RPMI7951 (cell line): Measurements from ENCODE around the gene MINDY3. TPM values are rescaled to one million over a fixed set of nuclear protein-coding genes. Genes with fewer than 3 reads are reported as not detected.
"Not testable (repeated sequence)": the region's sequence is repeated elsewhere in the genome, so short reads cannot be mapped to it uniquely, and the experiment has no call there.

ENCODE experiments used
- DNase-seq: peaks from one replicate; pipeline ENCODE4 v3.0.0-alpha.2; 2012; ENCODE audit warnings: low read depth
- total RNA-seq: library from RNA; depleted of rRNA; stranded (reverse); fragments of >200 nt; shearing (Covaris generic); gene quantifications from 2 replicates; pipeline ENCODE4 v1.2.3, GENCODE V29; 2014

The MINDY3 gene
- total RNA-seq, 1 experiment from 2014 or later, result 35.7 TPM

DNA sequence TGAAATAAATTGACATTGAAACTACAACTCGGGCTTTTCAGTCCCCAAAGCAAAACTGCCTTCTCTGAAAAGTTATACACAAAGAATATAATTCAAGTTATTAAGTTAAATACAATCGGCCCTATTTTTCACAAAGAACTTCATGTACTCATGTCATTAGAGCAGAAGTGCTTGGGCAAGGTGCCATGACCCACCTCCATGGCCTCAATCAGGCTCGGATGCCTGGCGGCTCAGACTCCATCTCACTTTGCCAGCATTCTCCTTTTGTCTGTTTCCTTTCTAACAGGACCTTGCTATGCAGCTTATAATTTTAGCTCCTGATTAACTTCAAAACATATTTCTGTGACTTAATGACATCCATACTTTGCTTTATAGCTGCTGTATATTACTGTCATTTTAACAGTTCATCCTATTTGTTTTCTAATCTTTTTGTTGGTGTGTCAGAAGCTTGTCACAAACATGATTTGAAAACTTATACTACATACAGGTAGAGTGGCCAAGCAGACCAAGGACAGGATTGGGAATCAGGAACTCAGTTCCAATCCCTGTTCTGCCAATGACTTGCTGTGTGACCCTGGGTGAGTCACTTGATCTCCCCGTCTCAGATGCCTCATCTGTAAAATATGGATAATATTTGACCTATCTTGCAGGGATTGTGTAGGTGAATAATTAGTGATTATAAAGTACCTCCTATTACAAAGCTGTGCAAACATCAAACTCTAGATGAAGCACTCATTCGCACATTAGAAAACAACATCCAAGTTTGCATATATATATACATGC, 79.8 kb downstream of the MINDY3 start:
- DNase-seq, result no peak

DNA sequence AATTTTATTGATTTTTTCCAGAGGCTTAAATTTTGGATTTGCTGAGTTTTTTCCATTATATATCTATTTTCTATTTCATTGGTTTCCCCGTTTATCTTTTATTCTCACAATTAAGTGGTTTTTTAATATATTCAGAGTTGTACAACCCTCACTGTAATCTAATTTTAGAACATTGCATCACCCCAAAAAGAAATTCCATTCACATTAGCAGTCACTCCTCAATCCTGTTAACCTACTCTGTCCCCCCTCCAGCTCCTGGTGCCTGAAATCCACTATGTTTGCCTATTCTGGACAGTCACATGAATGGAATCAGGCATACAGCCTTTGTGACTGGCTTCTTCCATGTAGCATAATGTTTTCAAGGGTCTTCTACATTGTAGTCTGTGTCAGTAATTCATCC, 84.8 kb downstream of the MINDY3 start:
- peak; percentile 63 for DNase-seq

DNA sequence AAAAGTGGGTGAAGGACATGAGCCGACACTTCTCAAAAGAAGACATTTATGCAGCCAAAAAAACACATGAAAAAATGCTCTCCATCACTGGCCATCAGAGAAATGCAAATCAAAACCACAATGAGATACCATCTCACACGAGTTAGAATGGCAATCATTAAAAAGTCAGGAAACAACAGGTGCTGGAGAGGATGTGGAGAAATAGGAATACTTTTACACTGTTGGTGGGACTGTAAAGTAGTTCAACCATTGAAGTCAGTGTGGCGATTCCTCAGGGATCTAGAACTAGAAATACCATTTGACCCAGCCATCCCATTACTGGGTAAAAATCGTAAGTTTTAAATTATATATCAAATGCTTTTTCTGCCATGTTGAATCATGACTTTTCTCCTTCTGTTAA, 85.8 kb downstream of the MINDY3 start:
- not testable (repeated sequence) for DNase-seq

DNA sequence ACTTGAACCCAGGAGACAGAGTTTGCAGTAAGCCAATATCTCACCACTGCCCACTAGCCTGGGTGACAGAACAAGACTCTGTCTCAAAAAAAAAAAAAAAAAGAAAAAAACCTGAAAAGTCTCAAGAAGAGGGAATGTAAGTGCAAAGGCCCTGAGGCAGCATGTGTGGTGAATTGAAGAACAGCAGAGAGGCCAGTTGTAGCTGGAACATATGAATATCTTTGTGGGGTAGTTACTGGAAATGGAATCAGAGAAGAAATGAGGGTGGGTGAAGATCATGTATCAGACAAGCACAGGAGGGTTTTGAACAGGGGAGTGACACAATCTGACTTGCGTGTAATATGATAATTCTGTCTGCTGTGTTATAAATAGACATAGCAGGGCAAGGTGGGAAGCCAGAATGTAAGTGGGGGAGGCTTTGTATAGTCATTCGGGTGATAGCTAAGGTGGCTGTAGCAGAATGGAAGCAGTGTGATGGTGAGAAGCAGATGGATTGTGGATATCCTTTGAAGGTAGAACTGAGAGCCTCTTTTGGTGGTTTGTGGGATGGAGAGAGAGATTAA, 95.3 kb downstream of the MINDY3 start:
- no peak for DNase-seq

DNA sequence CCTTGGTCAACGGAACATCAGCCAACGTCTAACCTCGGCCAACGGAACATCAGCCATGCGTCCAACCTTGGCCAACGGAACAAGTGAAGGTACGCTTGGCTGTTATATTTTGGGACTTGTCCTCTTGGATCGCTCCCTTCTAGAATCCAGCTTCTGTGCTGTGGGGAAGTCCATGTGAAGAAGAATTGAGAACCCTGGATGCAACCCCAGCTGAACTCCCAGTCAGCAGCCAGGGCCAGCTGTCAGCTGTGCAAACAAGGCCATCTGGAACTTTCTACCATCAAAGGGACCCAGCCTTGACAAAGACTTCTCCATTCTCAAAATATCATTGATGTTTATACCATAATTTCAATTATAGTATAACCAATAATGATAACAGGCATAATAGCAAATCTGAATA, 97.3 kb downstream of the MINDY3 start:
- no peak for DNase-seq

DNA sequence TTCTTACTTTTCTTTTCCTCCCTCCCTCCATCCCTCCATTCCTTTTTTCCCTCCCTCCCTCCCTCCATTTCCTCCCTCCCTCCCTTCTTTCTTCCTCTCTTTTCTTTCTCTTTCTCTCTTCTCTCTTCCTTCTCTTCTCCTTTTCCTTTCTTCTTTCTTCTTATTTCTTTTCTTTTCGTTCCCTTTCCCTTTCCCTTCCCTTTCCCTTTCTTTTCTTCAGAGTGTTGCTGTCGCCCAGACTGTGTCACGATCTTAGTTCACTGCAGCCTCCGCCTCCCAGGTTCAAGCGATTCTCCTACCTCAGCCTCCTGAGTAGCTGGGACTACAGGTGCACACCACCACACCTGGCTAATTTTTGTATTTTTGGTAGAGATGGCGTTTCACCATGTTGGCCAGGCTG, 98.1 kb downstream of the MINDY3 start:
- not testable (repeated sequence) for DNase-seq

DNA sequence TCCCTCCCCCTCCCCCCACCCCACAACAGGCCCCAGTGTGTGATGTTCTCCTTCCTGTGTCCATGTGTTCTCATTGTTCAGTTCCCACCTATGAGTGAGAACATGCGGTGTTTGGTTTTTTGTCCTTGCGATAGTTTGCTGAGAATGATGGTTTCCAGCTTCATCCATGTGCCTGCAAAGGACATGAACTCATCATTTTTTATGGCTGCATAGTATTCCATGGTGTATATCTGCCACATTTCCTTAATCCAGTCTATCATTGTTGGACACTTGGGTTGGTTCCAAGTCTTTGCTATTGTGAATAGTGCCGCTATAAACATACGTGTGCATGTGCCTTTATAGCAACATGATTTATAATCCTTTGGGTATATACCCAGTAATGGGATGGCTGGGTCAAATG, 99.1 kb downstream of the MINDY3 start:
- not testable (repeated sequence) for DNase-seq

DNA sequence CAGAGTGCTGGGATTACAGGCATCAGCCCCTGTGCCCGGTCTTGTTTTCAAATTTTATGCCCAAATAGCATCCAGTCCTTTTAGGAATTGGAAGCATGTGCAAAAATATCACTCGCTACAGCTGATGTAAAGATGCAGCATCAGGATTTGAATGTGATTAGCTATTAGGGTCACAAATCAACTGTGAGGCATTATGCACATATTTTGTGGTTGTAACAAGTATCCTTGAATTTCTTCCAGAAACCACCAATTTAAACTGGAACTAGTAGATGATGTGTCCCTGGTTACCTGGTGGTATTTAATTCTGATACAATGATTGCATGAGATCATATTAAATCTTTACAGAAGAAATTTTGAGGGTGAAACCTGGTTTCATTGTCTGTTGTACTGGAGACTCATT, 99.6 kb downstream of the MINDY3 start:
- no peak for DNase-seq

DNA sequence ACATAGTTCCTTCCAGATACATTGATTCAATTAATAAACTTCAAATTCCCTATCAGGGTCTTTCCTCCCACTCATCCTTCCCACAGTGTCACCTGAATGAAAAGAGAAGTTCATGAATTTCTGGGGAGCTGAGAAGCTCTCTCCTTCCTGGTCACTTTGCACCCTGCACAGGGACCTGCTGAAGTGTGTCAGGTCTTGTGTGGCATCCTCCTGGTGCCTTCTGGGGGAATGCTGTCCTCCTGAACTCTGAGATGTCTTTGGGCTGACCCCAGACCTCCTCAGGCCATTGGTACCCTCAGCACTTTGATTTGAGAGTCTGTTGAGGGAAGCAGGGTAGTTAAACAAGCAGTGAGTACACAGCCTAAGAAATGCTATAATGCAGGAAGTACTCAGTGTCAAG, 101.0 kb downstream of the MINDY3 start:
- no peak for DNase-seq

DNA sequence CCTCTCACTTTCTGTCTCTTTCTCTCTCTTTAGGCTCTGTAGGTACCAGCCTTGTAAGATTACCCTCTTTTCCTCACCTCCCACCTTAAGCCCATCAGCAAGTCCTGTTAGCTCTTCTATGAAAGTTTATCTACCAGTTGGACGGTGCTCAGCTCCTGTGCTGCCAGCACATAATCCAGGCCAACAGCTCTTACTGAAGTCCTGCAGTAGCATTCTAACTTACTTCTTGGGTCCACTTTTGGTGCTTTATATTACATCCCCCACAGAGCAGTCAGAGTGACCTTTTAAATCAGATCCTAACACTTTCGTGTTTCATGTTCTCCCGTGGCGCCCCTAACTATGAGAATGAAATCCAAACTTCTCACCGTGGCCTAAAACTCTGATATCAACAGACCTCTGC, 101.7 kb downstream of the MINDY3 start:
- no peak for DNase-seq

DNA sequence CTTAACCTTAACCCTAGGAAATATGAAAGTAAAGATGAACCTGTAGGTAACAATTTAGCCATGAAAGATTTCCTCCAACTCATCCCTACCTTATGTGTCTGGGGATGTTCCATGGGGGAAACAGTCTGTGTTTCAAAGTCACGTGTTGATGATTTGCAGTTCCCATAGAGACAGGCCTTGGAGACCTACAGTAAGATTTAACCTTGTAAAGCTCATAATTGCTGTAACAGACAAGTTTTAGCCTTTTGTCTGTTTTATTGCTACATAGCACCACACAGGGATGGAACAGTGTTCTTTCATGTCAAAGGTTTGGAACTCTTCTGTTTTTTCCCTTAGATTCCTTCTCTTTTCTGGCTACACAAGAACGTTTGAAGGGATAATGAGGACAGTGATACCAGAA, 105.4 kb downstream of the MINDY3 start:
- DNase-seq, result no peak

DNA sequence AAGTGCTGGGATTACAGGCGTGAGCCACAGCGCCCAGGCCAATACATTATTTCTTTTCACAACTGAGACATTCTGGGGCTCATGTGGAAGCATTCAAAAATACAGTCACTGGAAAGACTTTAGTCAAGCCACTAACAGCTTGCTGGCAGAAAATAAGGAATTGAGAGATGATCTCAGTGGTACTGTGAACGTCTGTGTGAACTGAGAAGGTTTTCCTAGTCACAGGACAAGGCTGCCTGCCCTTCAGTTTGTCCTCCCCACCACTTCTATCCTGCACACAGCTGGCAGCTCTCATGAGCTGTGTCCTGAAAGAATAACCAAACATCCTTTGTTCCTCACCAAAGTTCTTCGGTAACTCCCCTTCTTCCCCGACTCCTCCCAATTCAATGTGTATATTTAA, 109.3 kb downstream of the MINDY3 start:
- no peak for DNase-seq

DNA sequence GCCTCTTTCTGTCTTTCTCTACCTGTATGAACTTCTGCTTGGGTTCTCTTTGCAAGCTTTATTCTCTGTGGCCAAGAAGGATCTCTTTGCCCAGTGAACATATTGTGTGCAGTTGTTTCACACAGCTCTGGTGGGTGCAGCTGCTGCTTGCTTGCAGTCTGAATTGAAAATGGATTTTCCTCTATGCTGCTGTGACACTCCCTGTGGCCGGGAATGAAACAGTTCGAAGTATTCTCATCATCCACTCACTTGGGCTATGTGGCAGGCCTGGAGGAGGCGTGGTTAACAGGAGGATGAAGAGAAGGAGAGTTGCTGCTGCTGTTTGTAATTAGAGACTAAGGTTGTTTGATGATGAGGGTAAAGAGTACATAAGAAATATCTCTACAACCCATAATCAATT, 112.2 kb downstream of the MINDY3 start:
- DNase-seq, result peak; percentile 12

DNA sequence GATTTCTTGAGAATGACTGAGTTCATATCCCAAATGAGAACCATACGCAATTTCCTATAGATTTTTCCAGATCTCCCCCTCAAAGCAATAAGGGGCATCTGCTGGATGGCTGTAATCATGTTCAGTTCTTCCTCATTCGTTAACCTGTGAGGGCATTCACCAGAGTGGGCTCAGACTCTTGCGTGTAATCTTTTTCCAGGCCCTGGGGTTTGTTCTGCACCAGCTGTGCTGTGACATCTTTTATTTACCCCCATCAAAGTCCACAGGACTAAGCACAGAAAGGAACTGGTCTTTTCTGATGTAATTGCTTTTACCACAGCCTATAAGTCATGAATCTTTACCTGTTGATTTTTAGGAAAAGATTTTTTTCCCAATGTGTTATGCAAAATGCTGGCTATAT, 112.7 kb downstream of the MINDY3 start:
- no peak for DNase-seq

DNA sequence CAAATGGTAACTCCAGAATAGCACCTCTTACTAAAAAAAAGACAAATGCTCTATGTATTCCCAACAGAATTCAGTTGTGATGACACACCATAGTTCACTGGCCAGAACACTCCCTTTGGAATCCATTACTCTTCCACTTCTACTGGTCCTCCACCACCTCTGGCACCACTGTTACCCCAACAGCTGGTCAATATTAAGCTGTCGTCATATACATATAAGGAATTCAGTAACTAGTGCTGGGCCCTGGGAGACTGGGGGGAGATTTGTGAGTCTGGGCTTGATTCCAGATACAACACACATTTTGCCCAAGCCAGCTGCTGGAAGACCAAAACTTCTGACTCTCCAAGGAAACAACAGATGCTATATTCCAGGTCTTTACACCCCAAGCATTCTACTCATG, 114.6 kb downstream of the MINDY3 start:
- peak; percentile 37 for DNase-seq

DNA sequence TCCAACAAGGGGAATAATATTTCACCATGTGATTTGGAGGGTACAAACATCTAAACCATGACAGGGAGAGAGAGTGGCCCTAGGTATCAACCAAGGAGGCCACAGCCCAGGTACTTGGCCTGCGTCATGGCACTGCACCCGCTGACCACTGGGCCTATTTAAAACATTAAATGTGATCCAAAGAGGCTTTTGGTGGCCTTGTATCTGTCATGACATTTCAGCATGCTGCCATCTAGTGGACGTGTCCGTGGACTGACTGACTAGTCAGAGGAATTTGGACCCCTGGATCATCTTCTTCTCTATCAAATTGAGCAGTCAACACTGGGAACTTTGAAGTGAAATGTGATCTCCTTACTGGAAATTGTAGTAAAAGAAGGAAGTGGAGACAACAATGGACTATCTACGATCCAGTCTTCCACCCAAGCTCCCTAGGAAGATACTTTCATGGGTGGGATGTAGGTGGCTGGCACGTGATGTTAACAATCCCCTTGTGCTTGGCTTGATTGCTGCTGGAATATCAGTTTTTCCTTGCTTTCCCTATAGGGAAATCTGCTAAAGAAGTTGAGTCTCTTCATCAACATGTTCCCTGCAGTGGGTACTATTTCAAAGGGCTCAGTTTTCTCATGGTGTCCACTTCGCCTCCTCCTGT, 116.0 kb downstream of the MINDY3 start:
- peak; percentile 68 for DNase-seq

DNA sequence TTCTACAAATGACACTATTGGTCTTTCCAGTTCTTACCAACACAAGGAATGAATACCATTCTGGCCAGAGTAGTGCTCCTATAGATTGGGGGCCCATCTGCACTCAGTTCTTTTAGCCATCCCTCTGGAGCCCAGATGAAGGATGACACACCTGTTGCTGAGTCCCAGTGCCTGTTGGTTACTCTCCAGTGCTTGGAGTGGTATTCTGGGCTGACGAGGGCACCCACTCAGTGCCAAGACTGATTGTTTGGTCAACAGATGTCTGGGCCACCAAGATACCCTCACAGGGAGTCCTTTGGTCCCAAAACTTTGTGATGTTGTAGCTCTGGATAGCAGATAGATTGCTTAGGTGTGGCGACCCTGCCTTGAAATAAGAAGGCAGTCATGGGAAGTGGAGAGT, 116.9 kb downstream of the MINDY3 start:
- no peak for DNase-seq

DNA sequence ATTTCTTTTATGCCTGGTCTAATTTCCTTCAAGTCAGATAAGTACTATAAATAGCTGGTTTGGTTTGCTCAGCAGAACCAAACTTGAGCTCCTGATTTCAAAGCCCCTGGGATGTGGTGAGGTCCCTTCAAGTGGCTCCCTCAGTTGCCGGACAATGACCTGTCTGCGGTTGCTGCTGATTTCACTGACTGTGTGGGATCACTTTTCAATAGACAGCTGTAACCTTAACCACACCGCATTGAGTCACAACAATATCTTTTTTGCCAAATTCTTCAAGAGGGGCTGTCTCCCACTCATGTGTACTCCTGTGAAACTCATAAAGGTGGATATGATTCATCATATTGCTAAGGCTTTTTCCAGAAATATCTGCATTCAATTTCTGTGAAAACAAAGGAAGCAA, 117.5 kb downstream of the MINDY3 start:
- DNase-seq, result peak; percentile 72

DNA sequence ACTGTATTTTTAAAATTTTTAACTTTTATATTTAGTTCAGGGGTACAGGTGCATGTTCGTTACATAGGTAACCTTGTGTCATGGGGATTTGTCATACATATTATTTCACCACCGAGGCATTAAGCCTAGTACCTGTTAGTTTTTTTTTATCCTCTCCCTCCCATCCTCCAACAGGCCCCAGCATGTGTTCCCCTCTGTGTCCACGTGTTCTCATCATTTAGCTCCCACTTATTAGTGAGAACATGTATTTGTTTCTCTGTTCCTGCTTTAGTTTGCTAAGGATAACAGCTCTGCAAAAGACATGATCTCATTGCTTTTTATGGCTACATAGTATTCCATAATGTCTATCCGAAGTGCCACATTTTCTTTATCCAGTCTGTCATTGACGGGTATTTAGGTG, 118.2 kb downstream of the MINDY3 start:
- DNase-seq, result no peak

DNA sequence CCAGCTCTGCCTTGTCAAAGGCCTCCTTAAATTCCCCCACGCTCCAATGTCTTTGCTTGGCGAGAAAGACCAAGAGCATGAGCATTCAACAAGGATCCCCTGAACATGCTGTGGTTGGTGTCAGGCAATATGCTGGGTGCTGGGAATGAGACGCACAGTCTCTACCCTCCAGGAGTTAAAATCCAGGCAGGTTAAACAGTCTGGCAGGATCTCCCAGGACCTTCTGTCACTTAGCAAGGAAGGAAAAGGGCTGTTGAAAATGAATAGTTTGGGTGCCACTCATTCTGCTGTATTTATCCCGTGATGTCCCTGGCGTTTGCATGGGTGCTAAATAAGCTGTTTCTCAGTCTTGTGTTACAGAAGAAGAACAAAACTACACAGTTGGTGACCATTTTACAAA, 118.7 kb downstream of the MINDY3 start:
- DNase-seq, result no peak

DNA sequence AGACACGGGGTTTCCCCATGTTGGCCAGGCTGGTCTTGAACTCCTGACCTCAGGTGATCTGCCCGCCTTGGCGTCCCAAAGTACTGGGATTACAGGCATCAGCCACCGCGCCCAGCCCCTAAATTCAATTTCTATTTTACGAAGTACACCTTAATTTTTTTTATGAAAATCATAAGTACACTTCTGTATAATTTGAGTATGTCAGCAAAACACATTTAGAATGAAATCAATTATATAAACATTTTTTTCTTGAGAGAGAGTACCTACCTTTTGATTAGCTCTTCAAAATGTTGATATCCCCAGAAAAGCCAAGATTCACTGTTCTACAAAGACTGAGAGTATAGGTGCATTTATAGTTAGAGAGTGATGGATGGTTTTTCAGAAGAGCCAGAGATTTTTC, 120.0 kb downstream of the MINDY3 start:
- DNase-seq, result no peak

DNA sequence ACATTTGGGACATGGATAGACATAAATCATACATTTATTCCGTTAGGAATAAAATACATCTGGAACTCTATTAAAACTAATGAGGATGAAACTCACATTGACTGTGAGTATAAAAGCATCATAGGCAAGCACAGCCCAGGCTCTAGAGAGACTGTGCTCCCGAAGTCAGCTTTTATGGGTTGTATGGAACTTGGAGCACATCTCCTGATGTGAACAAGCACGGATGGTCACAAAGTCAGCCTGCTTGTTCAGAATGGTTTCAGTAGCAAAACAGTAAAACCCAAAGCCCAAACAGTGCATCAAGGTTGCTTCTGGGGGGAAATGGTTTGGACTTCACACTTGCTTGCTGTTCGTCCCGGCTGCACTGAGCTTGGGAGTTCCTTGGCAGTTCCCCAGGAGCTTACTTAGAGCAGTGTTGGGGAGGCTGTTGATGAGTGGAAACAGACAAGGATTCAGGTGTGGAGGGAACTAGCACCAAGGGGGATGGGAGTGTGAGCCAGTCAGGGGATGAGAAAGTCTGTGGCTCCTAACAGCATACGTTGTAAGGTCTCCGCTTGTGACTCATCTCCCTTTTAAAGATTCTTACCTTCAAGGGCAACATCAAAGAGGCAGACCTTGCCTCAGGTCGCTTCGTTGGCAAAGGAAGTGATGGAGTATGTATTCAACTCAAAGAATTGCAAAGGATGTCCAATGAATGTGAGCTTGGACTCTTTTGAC, 120.9 kb downstream of the MINDY3 start:
- DNase-seq, result no peak
